Measurements from ENCODE around the gene RHOV. TPM values are rescaled to one million over a fixed set of nuclear protein-coding genes. Genes with fewer than 3 reads are reported as not detected.

Gene RHOV
- total RNA-seq, 1 experiment from 2014 or later = 4.2 TPM

GRCh38 chr15:40889112-40889511 is 15.1 kb upstream of the RHOV start:
- Histone ChIP-seq H3K27ac (ENCODE audit: low read length) (no peak overlapping the region), H3K27me3 (ENCODE audit: control insufficient read depth, insufficient read depth, low read length) (no peaks in the 10 kb centered on the region), H3K4me1 (ENCODE audit: control insufficient read depth, insufficient read depth, low read length) (peaks cover 3% of the 10 kb centered on the region; the same call in 1 of the 2 replicates), H3K9me3 (ENCODE audit: control insufficient read depth, insufficient read depth, low read depth, low read length) (no peaks in the 10 kb centered on the region), H3K4me3 (ENCODE audit: low read depth in 2 of 2, low read length in 2 of 2) (no peak overlapping the region), H3K36me3 (ENCODE audit: control insufficient read depth, insufficient read depth, low read length) (no peaks in the 10 kb centered on the region)
- ATAC-seq (no peak), DNase-seq (ENCODE audit: low read depth, low spot score) (no peak)
- intact Hi-C loops (cut with micrococcal nuclease; ENCODE audit: unreplicated experiment) (no loop called here), in situ Hi-C loops (cut with HindIII; ENCODE audit: low pct_unique_long_range_greater_than_20kb, low sequenced_read_pairs) (no loop called here)
- no TSS peak for BruUV-seq (replicated peaks)
- POLR2A ChIA-PET = no interaction called here
- CTCF ChIA-PET = interaction anchor here (4.3 kb wide), 1 partner anchor 31 kb away, joined by 74 read pairs; no protein-coding TSS in a partner anchor
- TF ChIP-seq POLR2AphosphoS5 (IDR thresholded peaks at IDR 0.05; ENCODE audit: low read depth, low read length) = no peak
- TF ChIP-seq REST (IDR thresholded peaks at IDR 0.05; ENCODE audit: insufficient read depth in 1 of 2, low read depth in 2 of 2, low read length in 1 of 2) = no peak
- no peak for TF ChIP-seq CTCF (IDR thresholded peaks at IDR 0.05)
- TF ChIP-seq SIN3A (IDR thresholded peaks at IDR 0.05; ENCODE audit: borderline replicate concordance, insufficient read depth, low read depth, low read length) = no peak
- no peak for TF ChIP-seq TCF7L2 (IDR thresholded peaks at IDR 0.05; ENCODE audit: low read depth, low read length)

- H3K27ac ChIP-seq (ENCODE audit: low read length) = no peak overlapping the region
- TF ChIP-seq POLR2AphosphoS5 (IDR thresholded peaks at IDR 0.05; ENCODE audit: low read depth, low read length) (no peak), CTCF (IDR thresholded peaks at IDR 0.05) (no peak), SIN3A (IDR thresholded peaks at IDR 0.05; ENCODE audit: borderline replicate concordance, insufficient read depth, low read depth, low read length) (no peak), TCF7L2 (IDR thresholded peaks at IDR 0.05; ENCODE audit: low read depth, low read length) (no peak), REST (IDR thresholded peaks at IDR 0.05; ENCODE audit: insufficient read depth in 1 of 2, low read depth in 2 of 2, low read length in 1 of 2) (no peak)
- no peaks in the 10 kb centered on the region for H3K27me3 ChIP-seq (ENCODE audit: control insufficient read depth, insufficient read depth, low read length)
- no peak; the same call in 1 of the 2 replicates for ATAC-seq
- no TSS peak for BruUV-seq (replicated peaks)
- CTCF ChIA-PET = no interaction called here
- POLR2A ChIA-PET = no interaction called here
- DNase-seq (ENCODE audit: low read depth, low spot score) = no peak
- H3K4me1 ChIP-seq (ENCODE audit: control insufficient read depth, insufficient read depth, low read length) = no peaks in the 10 kb centered on the region
- in situ Hi-C loops (cut with HindIII; ENCODE audit: low pct_unique_long_range_greater_than_20kb, low sequenced_read_pairs) = no loop called here
- H3K36me3 ChIP-seq (ENCODE audit: control insufficient read depth, insufficient read depth, low read length) = no peaks in the 10 kb centered on the region
- H3K9me3 ChIP-seq (ENCODE audit: control insufficient read depth, insufficient read depth, low read depth, low read length) = no peaks in the 10 kb centered on the region
- intact Hi-C loops (cut with micrococcal nuclease; ENCODE audit: unreplicated experiment) = no loop called here
- no peak overlapping the region for H3K4me3 ChIP-seq (ENCODE audit: low read depth in 2 of 2, low read length in 2 of 2)
Measured at GRCh38 chr15:40886586-40886985, 12.6 kb upstream of the RHOV start.
